ENCODE results near the gene GATA3. TPM values are rescaled to one million over a fixed set of nuclear protein-coding genes. Genes with fewer than 3 reads are reported as not detected.

The GATA3 gene
- total RNA-seq, 1 donor from 2014 or later: not detected

DNA sequence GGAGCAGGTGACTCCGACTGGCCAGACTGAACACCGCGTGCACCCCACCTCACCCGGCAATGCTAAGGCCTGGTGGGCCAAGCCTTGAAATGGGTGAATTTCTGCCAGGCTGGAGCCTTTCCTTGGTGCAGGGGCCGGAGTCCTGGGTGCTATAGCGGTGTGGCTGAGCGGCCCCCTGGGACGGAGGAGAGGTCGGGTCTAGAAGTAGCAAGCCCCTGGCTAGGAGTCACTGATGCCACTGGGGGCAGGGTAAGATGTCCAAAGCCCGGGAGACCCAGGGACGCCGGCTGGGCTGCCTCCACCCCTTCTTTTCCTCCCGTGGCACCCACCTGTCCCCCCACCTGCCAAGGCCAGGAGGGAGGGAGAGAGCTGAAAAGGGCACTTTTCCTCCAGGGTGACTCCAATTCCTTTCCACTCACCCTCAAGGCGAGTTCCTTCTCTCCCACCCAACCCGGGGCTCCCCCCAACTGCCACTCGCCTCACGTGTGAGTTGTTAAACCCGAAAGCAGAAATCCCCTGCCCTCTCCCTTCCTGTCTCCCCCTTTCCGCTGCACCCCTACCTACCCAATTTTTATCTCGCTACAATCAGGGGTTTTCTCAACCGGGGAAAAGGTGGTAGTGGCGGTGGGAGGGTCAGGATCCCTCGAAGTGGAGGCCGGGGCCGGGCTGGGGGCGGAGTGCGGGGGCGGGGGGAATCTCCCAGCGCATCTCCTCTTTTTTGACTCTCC is 6.0 kb upstream of the GATA3 start:
- Histone ChIP-seq H3K27me3 (peaks cover 63% of the 10 kb centered on the region), H3K36me3 (no peaks in the 10 kb centered on the region), H3K4me3 (no peak overlapping the region), H3K9me3 (no peaks in the 10 kb centered on the region), H3K27ac (no peak overlapping the region), H3K4me1 (peaks cover 25 to 32% of the 10 kb centered on the region in 2 donors)
- TF ChIP-seq, protein P1, sequence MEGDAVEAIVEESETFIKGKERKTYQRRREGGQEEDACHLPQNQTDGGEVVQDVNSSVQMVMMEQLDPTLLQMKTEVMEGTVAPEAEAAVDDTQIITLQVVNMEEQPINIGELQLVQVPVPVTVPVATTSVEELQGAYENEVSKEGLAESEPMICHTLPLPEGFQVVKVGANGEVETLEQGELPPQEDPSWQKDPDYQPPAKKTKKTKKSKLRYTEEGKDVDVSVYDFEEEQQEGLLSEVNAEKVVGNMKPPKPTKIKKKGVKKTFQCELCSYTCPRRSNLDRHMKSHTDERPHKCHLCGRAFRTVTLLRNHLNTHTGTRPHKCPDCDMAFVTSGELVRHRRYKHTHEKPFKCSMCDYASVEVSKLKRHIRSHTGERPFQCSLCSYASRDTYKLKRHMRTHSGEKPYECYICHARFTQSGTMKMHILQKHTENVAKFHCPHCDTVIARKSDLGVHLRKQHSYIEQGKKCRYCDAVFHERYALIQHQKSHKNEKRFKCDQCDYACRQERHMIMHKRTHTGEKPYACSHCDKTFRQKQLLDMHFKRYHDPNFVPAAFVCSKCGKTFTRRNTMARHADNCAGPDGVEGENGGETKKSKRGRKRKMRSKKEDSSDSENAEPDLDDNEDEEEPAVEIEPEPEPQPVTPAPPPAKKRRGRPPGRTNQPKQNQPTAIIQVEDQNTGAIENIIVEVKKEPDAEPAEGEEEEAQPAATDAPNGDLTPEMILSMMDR (IDR thresholded peaks at IDR 0.05): no peak
- no peak for DNase-seq (ENCODE audit: low spot score in 2 of 2)
- intact Hi-C loops (cut with DNase I): no loop called here

DNA sequence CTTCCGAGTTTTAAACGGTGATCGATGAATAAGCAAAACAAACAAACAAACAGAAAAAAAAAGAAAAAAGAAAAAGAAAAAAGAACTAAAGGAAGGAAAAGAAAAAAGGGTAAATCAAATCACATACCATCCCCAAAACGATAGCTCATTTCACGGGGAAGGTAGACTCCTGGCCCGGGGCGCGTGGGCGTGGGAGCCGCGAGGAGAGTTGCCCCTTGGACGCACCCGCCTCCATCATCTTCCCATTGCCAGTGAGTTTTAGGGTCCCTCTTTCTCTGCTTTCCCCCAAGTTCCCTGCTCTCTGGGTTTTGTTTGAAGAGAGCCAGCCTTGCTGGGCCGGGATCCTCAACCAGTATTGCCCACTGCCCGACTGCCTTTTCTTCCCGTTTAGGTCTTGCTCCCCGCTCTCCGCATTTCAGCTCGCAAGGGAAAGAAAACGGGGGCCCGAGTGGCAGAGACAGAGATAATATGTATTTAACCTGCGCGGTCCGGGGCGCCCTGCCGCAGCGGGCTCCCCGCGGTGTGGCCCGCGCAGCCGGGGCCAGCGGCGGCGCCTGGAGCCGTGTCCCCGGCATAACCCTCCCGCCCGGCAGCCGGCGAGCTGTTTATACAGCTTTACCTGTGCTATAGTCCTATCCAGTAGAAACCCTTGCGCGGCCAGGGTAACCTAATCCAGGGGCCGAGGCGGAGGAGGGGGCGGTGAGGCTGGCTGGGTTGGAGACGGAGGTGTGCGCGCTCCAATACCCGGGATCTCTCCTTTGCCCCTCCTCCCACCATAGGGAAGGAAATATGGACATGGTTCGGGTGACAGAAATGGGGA is 5.2 kb upstream of the GATA3 start:
- Histone ChIP-seq H3K27me3 (peaks cover 61% of the 10 kb centered on the region), H3K9me3 (no peaks in the 10 kb centered on the region), H3K36me3 (no peaks in the 10 kb centered on the region), H3K4me1 (peaks cover 25 to 39% of the 10 kb centered on the region in 2 donors), H3K27ac (no peak overlapping the region), H3K4me3 (peak overlapping the region; percentile 63)
- TF ChIP-seq, protein P1 (IDR thresholded peaks at IDR 0.05): no peak
- no peak for DNase-seq (ENCODE audit: low spot score in 2 of 2)
- intact Hi-C loops (cut with DNase I): no loop called here

DNA sequence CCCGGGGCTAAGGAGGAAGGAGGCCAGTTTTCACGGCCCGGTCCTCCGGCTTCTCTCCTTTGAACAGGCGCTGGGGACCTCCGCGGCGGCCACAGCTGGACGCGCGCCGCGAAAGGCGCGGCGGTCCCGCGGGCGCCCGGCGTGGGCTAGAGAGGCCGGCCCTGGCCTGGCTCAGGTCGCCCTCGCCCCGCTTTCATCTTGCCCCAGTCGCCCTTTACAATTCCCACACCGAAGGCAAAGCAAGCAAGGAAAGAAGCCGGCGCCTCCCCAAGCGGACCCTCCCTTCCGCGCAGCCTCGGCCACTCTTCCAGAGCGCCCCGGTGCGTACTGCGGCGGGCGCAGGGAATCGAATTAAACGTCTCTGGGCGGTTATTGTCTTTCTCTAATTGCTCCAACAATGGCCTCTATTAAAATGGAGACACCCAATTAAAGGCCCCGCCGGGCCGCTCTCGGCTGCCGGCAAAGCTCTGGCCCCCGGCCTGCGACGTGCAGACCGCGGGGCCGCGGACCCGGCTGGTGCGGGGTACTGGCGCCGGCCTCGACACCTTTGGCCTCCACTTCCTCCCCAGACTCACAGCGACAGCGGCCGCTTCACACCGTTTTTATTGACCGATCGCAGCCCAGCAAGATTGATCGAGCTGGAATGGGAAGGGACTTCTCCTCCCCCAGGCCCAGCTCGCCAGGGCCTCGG is 4.5 kb upstream of the GATA3 start:
- TF ChIP-seq, protein P1 (IDR thresholded peaks at IDR 0.05): no peak
- Histone ChIP-seq H3K27ac (no peak overlapping the region), H3K9me3 (no peaks in the 10 kb centered on the region), H3K36me3 (no peaks in the 10 kb centered on the region), H3K4me3 (peak overlapping the region; percentile 63), H3K4me1 (peaks cover 25 to 37% of the 10 kb centered on the region in 2 donors), H3K27me3 (peaks cover 64% of the 10 kb centered on the region)
- intact Hi-C loops (cut with DNase I): loop anchor here (2.0 kb wide), 1 partner anchor 15 kb away; no protein-coding TSS in a partner anchor
- no peak for DNase-seq (ENCODE audit: low spot score in 2 of 2)

DNA sequence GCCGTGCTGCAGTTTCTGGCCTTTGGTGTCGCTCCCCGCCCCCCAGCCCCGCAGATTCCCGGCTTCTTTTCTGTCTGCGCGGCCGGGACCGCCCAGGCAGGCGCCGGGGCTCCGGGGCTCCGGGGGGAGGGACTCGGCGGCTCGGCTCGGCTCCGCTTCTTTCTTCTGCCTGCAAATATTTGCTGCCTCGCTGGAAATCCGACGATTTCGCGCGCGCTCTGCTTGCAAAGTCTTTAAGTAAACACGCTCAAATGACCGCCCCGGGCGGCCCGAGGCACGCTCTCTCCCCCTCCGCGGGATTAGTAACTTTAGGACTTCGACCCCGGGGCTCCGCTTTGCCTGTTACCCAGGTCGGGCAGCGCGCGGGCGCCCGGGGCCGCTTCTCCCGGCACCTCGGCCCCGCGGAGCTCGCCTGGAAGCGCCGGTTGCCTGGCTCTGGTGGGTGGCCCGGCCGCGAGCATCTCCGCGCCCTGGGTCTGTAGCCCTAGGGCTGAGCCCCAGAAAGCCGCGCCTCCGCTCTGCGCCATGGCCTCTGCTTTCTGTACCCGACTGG is 3.9 kb upstream of the GATA3 start:
- H3K36me3 ChIP-seq: no peaks in the 10 kb centered on the region
- H3K4me1 ChIP-seq: peaks cover 25 to 31% of the 10 kb centered on the region in 2 donors
- no peaks in the 10 kb centered on the region for H3K9me3 ChIP-seq
- peak overlapping the region; percentile 63 for H3K4me3 ChIP-seq
- no peak overlapping the region for H3K27ac ChIP-seq
- intact Hi-C loops (cut with DNase I): loop anchor here (2.0 kb wide), 1 partner anchor 16 kb away; no protein-coding TSS in a partner anchor
- DNase-seq (ENCODE audit: low spot score in 2 of 2): no peak
- TF ChIP-seq, protein P1 (IDR thresholded peaks at IDR 0.05): no peak
- H3K27me3 ChIP-seq: peaks cover 68% of the 10 kb centered on the region

DNA sequence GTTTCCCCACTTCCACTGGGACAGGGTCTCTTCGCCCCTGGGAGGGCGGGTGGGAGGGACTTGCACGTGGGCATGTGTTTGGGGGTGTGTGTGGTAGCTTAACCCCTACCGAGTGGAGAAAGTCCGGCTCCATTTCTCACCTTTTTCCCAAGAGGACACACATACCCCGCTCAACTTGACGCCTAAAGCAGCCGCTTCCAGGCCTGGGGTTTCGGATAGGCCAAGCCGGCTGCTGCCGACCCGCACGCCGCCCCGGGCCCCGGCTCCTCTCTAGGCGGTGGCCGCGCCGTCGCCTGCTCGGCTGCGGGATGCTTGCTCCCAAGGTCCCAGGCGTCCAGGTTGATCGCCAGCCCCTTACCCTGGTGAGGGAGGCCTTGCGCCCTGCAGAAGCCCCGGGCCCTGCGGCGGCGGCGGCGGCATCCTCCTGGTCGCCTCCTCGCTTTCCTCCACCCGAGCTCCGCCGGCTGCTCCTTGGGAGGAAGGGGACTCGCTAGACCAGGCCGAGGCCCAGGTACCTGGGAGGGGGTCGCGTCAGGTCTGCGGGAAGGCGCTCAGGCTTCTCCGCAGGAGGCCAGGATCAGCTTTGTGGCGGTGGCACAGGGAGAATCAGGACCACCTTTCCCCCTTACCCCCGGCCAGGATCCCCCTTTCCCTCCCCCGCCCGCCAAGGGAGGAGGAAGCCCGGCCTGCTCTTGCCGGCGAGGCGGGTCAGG is 3.2 kb upstream of the GATA3 start:
- no peaks in the 10 kb centered on the region for H3K9me3 ChIP-seq
- peaks cover 72% of the 10 kb centered on the region for H3K27me3 ChIP-seq
- intact Hi-C loops (cut with DNase I): loop anchor here (2.0 kb wide), 1 partner anchor 16 kb away; no protein-coding TSS in a partner anchor
- H3K4me3 ChIP-seq: peak overlapping the region; percentile 63
- TF ChIP-seq, protein P1 (IDR thresholded peaks at IDR 0.05): no peak
- no peak for DNase-seq (ENCODE audit: low spot score in 2 of 2)
- peaks cover 25 to 31% of the 10 kb centered on the region in 2 donors for H3K4me1 ChIP-seq
- no peaks in the 10 kb centered on the region for H3K36me3 ChIP-seq
- no peak overlapping the region for H3K27ac ChIP-seq

Data from ascending aorta (tissue), 2 donors.